ENCODE measurements around the gene FRMPD4. TPM values are rescaled to one million over a fixed set of nuclear protein-coding genes. Genes with fewer than 3 reads are reported as not detected.

Gene FRMPD4
- total and polyA plus RNA-seq, 8 donors = 0.45 to 0.86 (median 0.68) TPM; not detected in 2

DNA sequence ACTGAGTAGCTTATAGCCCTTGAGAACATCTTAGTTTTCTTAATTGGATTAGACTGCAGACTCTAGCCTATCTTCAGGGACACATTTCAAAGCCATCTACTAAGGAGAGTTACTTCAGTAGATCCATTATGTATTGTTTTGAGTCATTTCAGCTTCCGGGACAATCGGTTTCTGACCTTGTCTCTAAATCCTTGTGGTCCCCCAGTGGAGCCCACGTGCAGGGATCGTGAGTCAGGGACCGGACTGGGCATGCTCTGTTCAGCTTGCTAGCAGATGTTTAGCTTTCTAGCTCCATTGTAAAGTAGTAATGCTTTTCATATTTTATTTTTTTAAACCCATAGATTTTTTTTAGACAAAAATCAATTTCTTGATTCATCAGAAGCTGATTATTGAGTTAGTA is 441.0 kb downstream of the FRMPD4 start:
- DNase-seq (no peak), ATAC-seq (no peak)
- intact Hi-C loops (cut with DNase I) = no loop called here
- Histone ChIP-seq H3K4me3 (no peak overlapping the region), H3K36me3 (no peaks in the 10 kb centered on the region), H3K4me1 (no peaks in the 10 kb centered on the region), H3K27me3 (no peaks in the 10 kb centered on the region), H3K27ac (no peak overlapping the region), H3K9me3 (no peaks in the 10 kb centered on the region)
- TF ChIP-seq CTCF (IDR thresholded peaks at IDR 0.05) = no peak

DNA sequence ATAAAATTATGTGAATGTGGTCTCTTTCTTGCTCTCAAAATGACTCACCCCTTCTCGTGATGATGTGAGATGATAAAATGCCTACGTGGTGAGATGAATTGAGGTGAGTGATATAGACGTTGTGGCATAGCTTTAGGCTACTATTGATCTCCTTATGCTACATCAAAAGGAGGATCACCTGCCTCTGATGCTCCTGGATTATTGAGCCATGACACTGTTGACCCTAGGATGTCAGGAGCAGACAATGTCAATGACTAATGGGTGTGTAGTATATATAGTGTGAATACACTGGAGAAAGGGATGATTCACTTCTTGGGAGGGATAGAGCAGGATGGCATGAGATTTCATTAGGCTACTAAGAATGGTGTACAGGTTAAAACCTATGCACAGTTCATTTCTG is 442.3 kb downstream of the FRMPD4 start:
- H3K27ac ChIP-seq = no peak overlapping the region
- H3K4me1 ChIP-seq = no peaks in the 10 kb centered on the region
- DNase-seq (no peak), ATAC-seq (no peak)
- no peaks in the 10 kb centered on the region for H3K9me3 ChIP-seq
- no peaks in the 10 kb centered on the region for H3K27me3 ChIP-seq
- intact Hi-C loops (cut with DNase I) = no loop called here
- H3K4me3 ChIP-seq = no peak overlapping the region
- no peaks in the 10 kb centered on the region for H3K36me3 ChIP-seq
- no peak for TF ChIP-seq CTCF (IDR thresholded peaks at IDR 0.05)

GRCh38 chrX:12581546-12581945 is 443.3 kb downstream of the FRMPD4 start:
- H3K27me3 ChIP-seq = no peaks in the 10 kb centered on the region
- no peak for ATAC-seq
- no peaks in the 10 kb centered on the region for H3K4me1 ChIP-seq
- H3K36me3 ChIP-seq = no peaks in the 10 kb centered on the region
- no peak overlapping the region for H3K27ac ChIP-seq
- TF ChIP-seq CTCF (IDR thresholded peaks at IDR 0.05) = no peak
- DNase-seq = no peak
- H3K4me3 ChIP-seq = no peak overlapping the region
- intact Hi-C loops (cut with DNase I) = no loop called here
- H3K9me3 ChIP-seq = no peaks in the 10 kb centered on the region

GRCh38 chrX:12582649-12583048 is 444.4 kb downstream of the FRMPD4 start:
- TF ChIP-seq CTCF (IDR thresholded peaks at IDR 0.05) = no peak
- ATAC-seq = no peak
- Histone ChIP-seq H3K36me3 (no peaks in the 10 kb centered on the region), H3K4me1 (no peaks in the 10 kb centered on the region), H3K9me3 (no peaks in the 10 kb centered on the region), H3K4me3 (no peak overlapping the region), H3K27me3 (no peaks in the 10 kb centered on the region), H3K27ac (no peak overlapping the region)
- no peak for DNase-seq
- intact Hi-C loops (cut with DNase I) = no loop called here

GRCh38 chrX:12583543-12583942 is 445.3 kb downstream of the FRMPD4 start:
- H3K27ac ChIP-seq = no peak overlapping the region
- intact Hi-C loops (cut with DNase I) = no loop called here
- H3K9me3 ChIP-seq = no peaks in the 10 kb centered on the region
- no peak for ATAC-seq
- no peak overlapping the region for H3K4me3 ChIP-seq
- no peaks in the 10 kb centered on the region for H3K36me3 ChIP-seq
- no peaks in the 10 kb centered on the region for H3K4me1 ChIP-seq
- no peak for TF ChIP-seq CTCF (IDR thresholded peaks at IDR 0.05)
- DNase-seq = peak in 1 of 4 donors; percentile 34
- no peaks in the 10 kb centered on the region for H3K27me3 ChIP-seq
